Lower lobe of right lung (tissue), 2 donors: ENCODE data around the gene SLFN12. TPM values are rescaled to one million over a fixed set of nuclear protein-coding genes. Genes with fewer than 3 reads are reported as not detected.
"Not testable (repeated sequence)": the region's sequence is repeated elsewhere in the genome, so short reads cannot be mapped to it uniquely, and the experiment has no call there.

Source experiments
- ATAC-seq, 2 donors: fragments of 200-7000 bp; cut with Tn5 transposase; one replicate each; pipeline ENCODE4 v1.9.1; 2020 to 2022; ENCODE audit warnings: mild to moderate bottlenecking in 2 of 2, moderate library complexity in 2 of 2
- DNase-seq: peaks from one replicate; pipeline ENCODE4 v3.0.0-alpha.2; 2020
- H3K27ac ChIP-seq: fragments of 200-600 bp; one replicate; pipeline ENCODE4 v1.8.0; 2022
- H3K27me3 ChIP-seq: fragments of 200-600 bp; one replicate; pipeline ENCODE4 v1.8.0; 2022; ENCODE audit warnings: low read depth
- H3K36me3 ChIP-seq: fragments of 200-600 bp; one replicate; pipeline ENCODE4 v1.8.0; 2022; ENCODE audit warnings: mild to moderate bottlenecking
- H3K4me1 ChIP-seq: fragments of 200-600 bp; one replicate; pipeline ENCODE4 v1.8.0; 2022
- H3K4me3 ChIP-seq: fragments of 200-600 bp; one replicate; pipeline ENCODE4 v1.8.0; 2022; ENCODE audit warnings: mild to moderate bottlenecking
- H3K9me3 ChIP-seq: fragments of 200-600 bp; one replicate; pipeline ENCODE4 v1.8.0; 2022
- CTCF ChIP-seq: fragments of 200-600 bp; IDR thresholded peaks from one replicate; pipeline ENCODE4 v1.8.0; 2022; ENCODE audit warnings: antibody characterized with exemption, mild to moderate bottlenecking
- intact Hi-C: fragments of 100-400 bp; cut with DNase I; formaldehyde crosslinking; loops from one replicate; pipeline ENCODE4 v1.11.0; 2022
- total RNA-seq: library from RNA; stranded (reverse); fragmentation: NEBNext Ultra II Directional; extraction: Animal tissue kit (Norgen Biotek cat#: 25700); gene quantifications from one replicate; pipeline ENCODE4 v1.2.1, GENCODE V29; 2021
- donor health status: DM: no; HTN: yes; CAD: no; lungs with severe emphysema.

SLFN12 gene
- total RNA-seq, 1 donor from 2014 or later: 16.7 TPM

DNA sequence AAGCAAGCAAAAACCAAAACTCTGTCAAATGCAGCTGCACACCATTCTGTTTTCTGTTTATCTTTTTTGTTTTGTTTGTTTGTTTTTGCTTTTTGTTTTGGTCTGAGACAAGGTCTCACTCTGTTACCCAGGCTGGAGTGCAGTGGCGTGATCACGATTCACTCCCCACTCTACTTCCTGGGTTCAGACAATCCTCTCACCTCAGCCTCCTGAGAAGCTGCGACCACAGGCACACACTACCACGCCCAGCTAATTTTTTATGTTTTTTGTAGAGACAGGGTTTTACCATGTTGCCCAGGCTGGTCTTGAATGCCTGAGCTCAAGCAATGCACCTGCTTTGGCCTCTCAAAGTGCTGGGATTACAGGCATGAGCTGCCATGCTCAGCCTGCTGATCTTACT, 35.5 kb upstream of the SLFN12 start:
- no peaks in the 10 kb centered on the region for H3K27me3 ChIP-seq
- no peaks in the 10 kb centered on the region for H3K4me1 ChIP-seq
- intact Hi-C loops: no loop called here
- H3K4me3 ChIP-seq: no peak overlapping the region
- TF ChIP-seq CTCF: no peak
- H3K36me3 ChIP-seq: no peaks in the 10 kb centered on the region
- no peak for DNase-seq
- H3K27ac ChIP-seq: no peak overlapping the region
- ATAC-seq: no peak
- no peaks in the 10 kb centered on the region for H3K9me3 ChIP-seq

DNA sequence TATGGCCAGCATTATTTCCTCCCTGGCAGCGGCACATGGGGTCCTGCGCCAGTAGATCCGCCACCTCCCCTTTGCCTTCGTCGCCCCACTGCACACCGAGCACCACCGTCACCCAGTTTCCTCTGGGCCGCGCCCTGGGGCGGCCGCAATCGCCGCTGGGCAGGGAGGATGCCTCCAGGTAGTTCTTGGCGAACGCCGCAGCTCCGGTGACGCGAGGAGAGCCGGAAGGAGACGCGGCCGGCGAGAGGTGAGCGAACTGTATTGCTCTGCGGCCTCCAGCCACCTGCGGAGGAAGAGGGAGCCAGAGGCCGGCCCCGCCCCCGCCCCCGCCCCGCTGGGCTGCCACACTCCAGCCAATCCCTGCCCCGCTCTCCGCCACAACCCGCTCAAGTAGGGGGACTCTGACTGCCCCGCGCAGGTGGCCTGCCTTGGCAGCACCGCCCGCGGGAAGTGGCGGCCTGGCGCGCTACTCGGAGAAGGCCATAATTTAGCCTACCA, 28.1 kb upstream of the SLFN12 start:
- H3K4me3 ChIP-seq: peak overlapping the region; percentile 47
- intact Hi-C loops: no loop called here
- H3K9me3 ChIP-seq: no peaks in the 10 kb centered on the region
- no peak for TF ChIP-seq CTCF
- peak; percentile 87 for DNase-seq
- ATAC-seq: peak; percentile 99
- H3K27ac ChIP-seq: peak overlapping the region; percentile 26
- H3K4me1 ChIP-seq: no peaks in the 10 kb centered on the region
- H3K36me3 ChIP-seq: no peaks in the 10 kb centered on the region
- H3K27me3 ChIP-seq: no peaks in the 10 kb centered on the region

DNA sequence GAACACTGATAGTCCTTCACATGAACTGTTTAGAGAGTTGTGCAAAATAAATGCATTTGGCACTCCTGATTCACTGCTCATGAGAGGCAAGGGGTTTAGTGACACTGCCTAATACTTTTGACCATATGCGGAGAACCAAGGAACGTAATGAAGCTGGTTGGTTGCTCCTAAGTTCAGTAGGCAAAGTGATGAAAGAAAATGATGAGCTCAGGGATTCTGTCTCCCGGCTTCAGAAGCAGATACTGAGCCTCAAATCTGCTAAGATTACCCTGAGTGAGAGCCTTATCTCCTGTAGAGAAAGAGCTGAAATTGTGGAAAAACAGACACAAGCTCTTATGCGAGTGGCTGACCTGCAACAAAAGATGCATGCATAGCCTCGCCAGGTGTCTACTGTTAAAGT, 21.7 kb upstream of the SLFN12 start:
- H3K4me1 ChIP-seq, H3K4me3 ChIP-seq, H3K27ac ChIP-seq, DNase-seq, H3K27me3 ChIP-seq, intact Hi-C loops, ATAC-seq, H3K36me3 ChIP-seq, H3K9me3 ChIP-seq: not testable (repeated sequence)

DNA sequence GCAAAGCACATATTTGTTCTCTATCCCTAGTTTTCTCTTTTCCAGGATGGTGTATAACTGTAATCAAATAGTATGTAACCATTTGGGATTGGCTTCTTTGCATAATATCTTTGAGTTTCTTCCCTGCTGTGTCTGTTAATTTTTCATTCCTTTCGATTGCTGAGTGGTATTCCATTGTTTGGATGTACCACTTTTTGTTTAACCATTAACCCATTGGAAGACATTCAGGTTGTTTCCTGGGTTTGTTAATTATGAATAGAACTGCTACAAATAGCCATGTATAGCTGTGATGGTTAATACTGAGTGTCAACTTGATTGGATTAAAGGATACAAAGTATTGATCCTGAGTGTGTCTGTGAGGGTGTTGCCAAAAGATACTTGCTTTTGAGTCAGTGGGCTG, 20.9 kb upstream of the SLFN12 start:
- Histone ChIP-seq H3K27ac (no peak overlapping the region), H3K36me3 (no peaks in the 10 kb centered on the region), H3K9me3 (no peaks in the 10 kb centered on the region), H3K4me3 (no peak overlapping the region), H3K4me1 (peaks cover 6% of the 10 kb centered on the region), H3K27me3 (peaks cover 8% of the 10 kb centered on the region)
- ATAC-seq (no peak), DNase-seq (no peak)
- no peak for TF ChIP-seq CTCF
- intact Hi-C loops: no loop called here

GRCh38 chr17:35449371-35449931, 17.2 kb upstream of the SLFN12 start:
- peaks cover 14% of the 10 kb centered on the region for H3K4me1 ChIP-seq
- H3K4me3 ChIP-seq: peak overlapping the region; percentile 67
- H3K9me3 ChIP-seq: no peaks in the 10 kb centered on the region
- peaks cover 8% of the 10 kb centered on the region for H3K27me3 ChIP-seq
- peak; percentile 60 for DNase-seq
- TF ChIP-seq CTCF: no peak
- H3K27ac ChIP-seq: no peak overlapping the region
- H3K36me3 ChIP-seq: no peaks in the 10 kb centered on the region
- intact Hi-C loops: no loop called here
- peak; percentile 51 for ATAC-seq

DNA sequence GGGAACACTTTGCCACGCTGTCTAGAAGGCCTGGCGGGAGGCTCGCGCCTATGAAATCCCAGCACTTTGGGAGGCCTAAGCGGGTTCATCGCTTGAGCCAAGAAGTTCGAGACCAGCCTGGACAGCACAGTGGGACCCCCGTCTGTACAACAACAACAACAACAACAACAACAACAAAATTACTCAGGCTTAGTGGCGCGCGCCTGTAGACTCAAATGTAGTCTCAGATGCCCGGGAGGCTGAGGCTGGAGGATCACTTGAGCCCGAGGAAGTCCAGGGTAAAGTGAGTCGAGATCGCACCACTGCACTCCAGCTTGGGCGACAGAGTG, 16.6 kb upstream of the SLFN12 start:
- ATAC-seq (peak; percentile 5 to 8), DNase-seq (no peak)
- Histone ChIP-seq H3K27me3 (peaks cover 8% of the 10 kb centered on the region), H3K4me3 (peak overlapping the region; percentile 67), H3K4me1 (peaks cover 14% of the 10 kb centered on the region), H3K9me3 (no peaks in the 10 kb centered on the region), H3K36me3 (no peaks in the 10 kb centered on the region), H3K27ac (peak overlapping the region; percentile 76)
- intact Hi-C loops: no loop called here
- no peak for TF ChIP-seq CTCF
